IMR-90 (cell line): ENCODE results near the gene PALMD. TPM values are rescaled to one million over a fixed set of nuclear protein-coding genes. Genes with fewer than 3 reads are reported as not detected.

Experiments used
- ATAC-seq: fragments of 200-7000 bp; cut with Tn5 transposase; 2 replicates; pipeline ENCODE4 v1.9.1; 2020; ENCODE audit warnings: low read depth, mild to moderate bottlenecking, moderate library complexity
- BruUV-seq: library from RNA; stranded (reverse); fragments of 400-500 nt; replicated peaks from 2 replicates; lab custom pipeline; 2021; lab: Mats Ljungman, UMichigan
- CTCF ChIA-PET: fragments of 300-600 bp; formaldehyde crosslinking; extraction: SDS; loops from one replicate; lab custom pipeline; 2021; ENCODE audit warnings: antibody characterized with exemption; lab: Yijun Ruan, JAX
- POLR2A ChIA-PET: fragments of 300-600 bp; sonication (Branson Sonifier 250); formaldehyde crosslinking; loops from one replicate; lab custom pipeline; 2022; ENCODE audit warnings: antibody characterized with exemption; ENCODE audit not compliant: unreplicated experiment; lab: Charles Lee
- DNase-seq: peaks from one replicate; pipeline ENCODE4 v3.0.0; 2013
- H2AFZ ChIP-seq: replicated peaks from 2 replicates; pipeline ENCODE3; 2013; ENCODE audit warnings: low read length, mild to moderate bottlenecking; ENCODE audit not compliant: poor library complexity
- H2AK5ac ChIP-seq: 2 replicates; pipeline ENCODE4 v1.6.1; 2013; ENCODE audit warnings: low read depth, low read length, inconsistent platforms
- H2AK9ac ChIP-seq: replicated peaks from 2 replicates; pipeline ENCODE3; 2013; ENCODE audit warnings: mild to moderate bottlenecking, low read depth, low read length, moderate library complexity; ENCODE audit not compliant: poor library complexity
- H2BK120ac ChIP-seq: 2 replicates; pipeline ENCODE4 v1.6.1; 2013; ENCODE audit warnings: low read depth, low read length, inconsistent platforms
- H2BK15ac ChIP-seq: 3 replicates; pipeline ENCODE4 v1.6.1; 2013; ENCODE audit warnings: low read depth, low read length, inconsistent platforms
- H2BK20ac ChIP-seq: 2 replicates; pipeline ENCODE4 v1.6.1; 2013; ENCODE audit warnings: low read depth, mild to moderate bottlenecking, inconsistent platforms, low read length, moderate library complexity
- H2BK5ac ChIP-seq: 2 replicates; pipeline ENCODE4 v1.6.1; 2013; ENCODE audit warnings: mild to moderate bottlenecking, low read depth, low read length, inconsistent platforms; ENCODE audit not compliant: poor library complexity, severe bottlenecking
- H3K14ac ChIP-seq: replicated peaks from 2 replicates; pipeline ENCODE4 v1.6.1; 2013; ENCODE audit warnings: low read depth, low read length, inconsistent platforms
- H3K18ac ChIP-seq: 2 replicates; pipeline ENCODE4 v1.6.1; 2013; ENCODE audit warnings: low read depth, low read length, control low read depth
- H3K23ac ChIP-seq: 2 replicates; pipeline ENCODE4 v1.6.1; 2013; ENCODE audit warnings: low read depth, low read length, inconsistent platforms
- H3K27ac ChIP-seq: 2 replicates; pipeline ENCODE4 v1.5.1; 2013; ENCODE audit warnings: mild to moderate bottlenecking, control low read depth, low read length; ENCODE audit not compliant: insufficient read depth
- H3K27me3 ChIP-seq: 2 replicates; pipeline ENCODE4 v1.6.1; 2013; ENCODE audit warnings: low read length; ENCODE audit not compliant: control insufficient read depth, insufficient read depth
- H3K36me3 ChIP-seq: 2 replicates; pipeline ENCODE4 v1.6.1; 2013; ENCODE audit warnings: low read length, mixed read lengths; ENCODE audit not compliant: control insufficient read depth, insufficient read depth
- H3K4ac ChIP-seq: 2 replicates; pipeline ENCODE4 v1.6.1; 2013; ENCODE audit warnings: low read depth, low read length, inconsistent platforms
- H3K4me1 ChIP-seq: 2 replicates; pipeline ENCODE4 v1.6.1; 2013; ENCODE audit warnings: low read length, mixed read lengths; ENCODE audit not compliant: control insufficient read depth, insufficient read depth
- H3K4me2 ChIP-seq: 2 replicates; pipeline ENCODE4 v1.6.1; 2013; ENCODE audit warnings: low read depth, mild to moderate bottlenecking, control low read depth, low read length, moderate library complexity
- H3K4me3 ChIP-seq: 2 replicates; pipeline ENCODE4 v1.5.1; 2013; ENCODE audit warnings: low read depth, mild to moderate bottlenecking, control low read depth, low read length, moderate library complexity; ENCODE audit not compliant: insufficient read depth
- H3K56ac ChIP-seq: 2 replicates; pipeline ENCODE4 v1.6.1; 2013; ENCODE audit warnings: low read length, inconsistent platforms; ENCODE audit not compliant: insufficient read depth; ENCODE audit errors: extremely low read depth
- H3K79me1 ChIP-seq, 2 experiments: 2 replicates each; pipeline ENCODE4 v1.6.1; 2013; ENCODE audit warnings: low read length in 2 of 2, inconsistent platforms in 1 of 2, low read depth in 1 of 2
- H3K9ac ChIP-seq: 2 replicates; pipeline ENCODE4 v1.6.1; 2013; ENCODE audit warnings: low read depth, low read length, control low read depth
- H3K9me1 ChIP-seq: 2 replicates; pipeline ENCODE4 v1.6.1; 2013; ENCODE audit warnings: low read length, inconsistent platforms; ENCODE audit not compliant: insufficient read depth
- H3K9me3 ChIP-seq: 2 replicates; pipeline ENCODE4 v1.6.1; 2013; ENCODE audit warnings: low read length; ENCODE audit not compliant: control insufficient read depth, insufficient read depth
- H4K20me1 ChIP-seq: 2 replicates; pipeline ENCODE4 v1.6.1; 2013; ENCODE audit warnings: low read length, inconsistent platforms; ENCODE audit not compliant: insufficient read depth
- H4K5ac ChIP-seq: 2 replicates; pipeline ENCODE4 v1.6.1; 2013; ENCODE audit warnings: mild to moderate bottlenecking, low read depth, low read length, control low read depth
- H4K8ac ChIP-seq, 2 experiments: 2 replicates each; pipeline ENCODE4 v1.6.1; 2013; ENCODE audit warnings: low read depth in 2 of 2, low read length in 2 of 2, control low read depth in 1 of 2, inconsistent platforms in 1 of 2
- H4K91ac ChIP-seq: 2 replicates; pipeline ENCODE4 v1.6.1; 2013; ENCODE audit warnings: low read depth, low read length, inconsistent platforms; ENCODE audit not compliant: insufficient read depth
- CEBPB ChIP-seq: IDR thresholded peaks from 2 replicates; pipeline ENCODE4 v1.6.1; 2012; ENCODE audit warnings: low read depth, low read length, improper control_type of control experiment
- CHD1 ChIP-seq: IDR thresholded peaks from 2 replicates; pipeline ENCODE4 v1.6.1; 2012; ENCODE audit warnings: low read depth, low read length, improper control_type of control experiment
- ELK1 ChIP-seq: fragments of 150-350 bp; IDR thresholded peaks from 2 replicates; pipeline ENCODE4 v1.6.1; 2016; ENCODE audit warnings: low read depth, mild to moderate bottlenecking, low read length, moderate library complexity, borderline replicate concordance
- MAFK ChIP-seq: IDR thresholded peaks from 2 replicates; pipeline ENCODE4 v1.6.1; 2012; ENCODE audit warnings: low read depth, low read length, improper control_type of control experiment
- NFE2L2 ChIP-seq: fragments of 150-350 bp; IDR thresholded peaks from 2 replicates; pipeline ENCODE4 v1.6.1; 2016; ENCODE audit warnings: low read depth, mild to moderate bottlenecking, low read length
- POLR2A ChIP-seq: IDR thresholded peaks from 2 replicates; pipeline ENCODE4 v1.6.1; 2012; ENCODE audit warnings: mild to moderate bottlenecking, low read depth, low read length
- RAD21 ChIP-seq: IDR thresholded peaks from 2 replicates; pipeline ENCODE4 v1.6.1; 2012; ENCODE audit warnings: low read length, improper control_type of control experiment
- RFX5 ChIP-seq: IDR thresholded peaks from 2 replicates; pipeline ENCODE4 v1.8.0; 2012; ENCODE audit warnings: low read depth, mild to moderate bottlenecking, low read length, moderate library complexity
- WGBS, 2 experiments: methylation state at CpG; one replicate each; pipeline versions ENCODE4 v1.1.5 to v1.1.7; 2013; ENCODE audit warnings: missing lambda C conversion rate in 2 of 2; ENCODE audit not compliant: insufficient read length in 1 of 2; ENCODE audit errors: extremely low coverage in 2 of 2; 5-methylcytosine and 5-hydroxymethylcytosine counted together
- dilution Hi-C: fragments of 300-500 bp; cut with HindIII; formaldehyde crosslinking; loops from one replicate; pipeline ENCODE4 v1.14.3; 2018; ENCODE audit warnings: low sequenced_read_pairs; ENCODE audit not compliant: unreplicated experiment
- in situ Hi-C: fragments of 300-500 bp; cut with MboI; formaldehyde crosslinking; loops from 3 replicates; pipeline ENCODE4 v1.14.3; 2019; ENCODE audit warnings: low sequenced_read_pairs, inconsistent platforms, mixed read lengths
- intact Hi-C: fragments of 100-400 bp; cut with micrococcal nuclease; formaldehyde crosslinking; loops from 2 replicates; pipeline ENCODE4 v1.10.0; 2022
- polyA plus RNA-seq, 3 experiments: library from polyadenylated mRNA; depleted of rRNA; stranded (reverse); fragments of >200 nt; gene quantifications; 2 replicates each; pipeline ENCODE4 v1.2.3, GENCODE V29; 2012; ENCODE audit warnings: low replicate concordance in 1 of 3
- total RNA-seq: library from RNA; depleted of rRNA; stranded (reverse); fragments of >200 nt; gene quantifications from 2 replicates; pipeline ENCODE4 v1.2.3, GENCODE V29; 2012

The PALMD gene
- total and polyA plus RNA-seq, 2 of the 4 experiments (the other 2 are of a cell fraction), result 0.51 to 0.72 TPM

GRCh38 chr1:99600782-99601181 is 45.1 kb upstream of the PALMD start:
- Histone ChIP-seq H2BK5ac (peak overlapping the region; percentile 97), H2BK15ac (peak overlapping the region; percentile 48; the same call in 2 of the 3 replicates), H2AK9ac (no peak overlapping the region), H2AFZ (no peak overlapping the region), H4K91ac (peak overlapping the region; percentile 86), H3K9me1 (peaks cover 5% of the 10 kb centered on the region), H2BK120ac (peak overlapping the region; percentile 97), H3K4ac (peak overlapping the region; percentile 73), H3K27ac (peak overlapping the region; percentile 57; the same call in 1 of the 2 replicates), H2AK5ac (peak overlapping the region; percentile 22; the same call in 1 of the 2 replicates), H2BK20ac (peak overlapping the region; percentile 94), H3K14ac (peak overlapping the region; percentile 76), H4K5ac (peak overlapping the region; percentile 96), H3K18ac (peak overlapping the region; percentile 95), H3K23ac (peak overlapping the region; percentile 49; the same call in 1 of the 2 replicates), H3K27me3 (no peaks in the 10 kb centered on the region), H3K56ac (no peak overlapping the region), H3K9ac (no peak overlapping the region), H4K20me1 (no peaks in the 10 kb centered on the region), H3K9me3 (no peaks in the 10 kb centered on the region), H3K36me3 (no peaks in the 10 kb centered on the region), H3K4me1 (peaks cover 12% of the 10 kb centered on the region), H3K4me3 (no peak overlapping the region), H3K4me2 (no peak overlapping the region), H4K8ac (peak overlapping the region; percentile 41 to 56; a peak in 3 of 4 replicates), H3K79me1 (no peaks in the 10 kb centered on the region)
- ATAC-seq (no peak), DNase-seq (no peak)
- WGBS, 2 experiments, result no CpG with 5 or more reads among the region's 3 CpGs
- ChIA-PET CTCF (no interaction called here), POLR2A (no interaction called here)
- dilution Hi-C loops, result no loop called here
- in situ Hi-C loops, result no loop called here
- intact Hi-C loops, result no loop called here
- BruUV-seq, result no TSS peak
- TF ChIP-seq ELK1, result no peak
- TF ChIP-seq RAD21, result no peak
- TF ChIP-seq CEBPB, result no peak
- no peak for TF ChIP-seq POLR2A
- TF ChIP-seq RFX5, result no peak
- no peak for TF ChIP-seq NFE2L2
- TF ChIP-seq CHD1, result no peak
- TF ChIP-seq MAFK, result no peak
